ENCODE data around the gene NOTCH2. TPM values are rescaled to one million over a fixed set of nuclear protein-coding genes. Genes with fewer than 3 reads are reported as not detected.
A peak's percentile ranks its signal among the peaks of the same experiment; 100 is the strongest.

Gene NOTCH2
- polyA plus RNA-seq, 1 donor: 38.1 TPM

GRCh38 chr1:119874186-119874585 is 195.3 kb downstream of the NOTCH2 start:
- DNase-seq (ENCODE audit: low read depth): no peak

GRCh38 chr1:119873135-119874015 is 196.1 kb downstream of the NOTCH2 start:
- peak; percentile 52 for DNase-seq (ENCODE audit: low read depth)

- no peak for DNase-seq (ENCODE audit: low read depth)
Observed at GRCh38 chr1:119871881-119872280, 197.6 kb downstream of the NOTCH2 start.

- no peak for DNase-seq (ENCODE audit: low read depth)
Observed at GRCh38 chr1:119870917-119871596, 198.4 kb downstream of the NOTCH2 start.

- no peak for DNase-seq (ENCODE audit: low read depth)
Observed at GRCh38 chr1:119869995-119870394, 199.5 kb downstream of the NOTCH2 start.

- DNase-seq (ENCODE audit: low read depth): no peak
Observed at GRCh38 chr1:119868176-119868575, 201.3 kb downstream of the NOTCH2 start.

- DNase-seq (ENCODE audit: low read depth): no peak
Observed at GRCh38 chr1:119866451-119866850, 203.0 kb downstream of the NOTCH2 start.

GRCh38 chr1:119865627-119866026 is 203.8 kb downstream of the NOTCH2 start:
- no peak for DNase-seq (ENCODE audit: low read depth)

- no peak for DNase-seq (ENCODE audit: low read depth)
Observed at GRCh38 chr1:119862276-119862675, 207.2 kb downstream of the NOTCH2 start.

Other genes with a start within 250 kb of the NOTCH2 start
- gene ADAM30, start 173.1 kb downstream of the NOTCH2 start, polyA plus RNA-seq (ENCODE audit: insufficient read length): not detected
- gene SEC22B, start 106.9 kb upstream of the NOTCH2 start, polyA plus RNA-seq (ENCODE audit: insufficient read length): 24.1 TPM